Calu3 (cell line): Measurements from ENCODE around the gene CRHR2. TPM values are rescaled to one million over a fixed set of nuclear protein-coding genes. Genes with fewer than 3 reads are reported as not detected.

ENCODE experiments used
- BruUV-seq: library from RNA; stranded (reverse); fragments of 400-500 nt; replicated peaks from 2 replicates; lab custom pipeline; 2021; lab: Mats Ljungman, UMichigan
- CTCF ChIA-PET: fragments of 300-600 bp; sonication (Branson Sonifier 250); formaldehyde crosslinking; loops from one replicate; lab custom pipeline; 2022; ENCODE audit warnings: antibody characterized with exemption; lab: Charles Lee
- DNase-seq: peaks from one replicate; pipeline ENCODE4 v3.0.0; 2022
- H3K27ac Mint-ChIP-seq: one replicate; pipeline ENCODE4 v1.8.0; 2022; ENCODE audit warnings: mixed read lengths; ENCODE audit not compliant: unreplicated experiment
- H3K27me3 Mint-ChIP-seq: one replicate; pipeline ENCODE4 v1.8.0; 2022; ENCODE audit warnings: mixed read lengths; ENCODE audit not compliant: unreplicated experiment
- H3K36me3 Mint-ChIP-seq: one replicate; pipeline ENCODE4 v1.8.0; 2022; ENCODE audit warnings: mild to moderate bottlenecking, moderate library complexity, mixed read lengths; ENCODE audit not compliant: insufficient read depth, unreplicated experiment
- H3K4me1 Mint-ChIP-seq: one replicate; pipeline ENCODE4 v1.8.0; 2022; ENCODE audit warnings: mild to moderate bottlenecking, low read depth, mixed read lengths; ENCODE audit not compliant: unreplicated experiment
- H3K4me3 Mint-ChIP-seq: one replicate; pipeline ENCODE4 v1.8.0; 2022; ENCODE audit warnings: mild to moderate bottlenecking, low read depth, moderate library complexity, mixed read lengths; ENCODE audit not compliant: unreplicated experiment
- H3K9me3 Mint-ChIP-seq: one replicate; pipeline ENCODE4 v1.8.0; 2022; ENCODE audit warnings: low read depth, mixed read lengths; ENCODE audit not compliant: unreplicated experiment
- CTCF ChIP-seq: fragments of 200-600 bp; IDR thresholded peaks from one replicate; pipeline ENCODE4 v1.8.0; 2022; ENCODE audit warnings: antibody characterized with exemption; ENCODE audit not compliant: unreplicated experiment
- intact Hi-C: fragments of 100-400 bp; cut with micrococcal nuclease; formaldehyde crosslinking; loops from one replicate; pipeline ENCODE4 v1.10.0; 2022; ENCODE audit not compliant: unreplicated experiment
- total RNA-seq: library from RNA; stranded (reverse); gene quantifications from 2 replicates; pipeline ENCODE4 v1.2.3, GENCODE V29; 2022

CRHR2 gene
- total RNA-seq, 1 experiment from 2014 or later = not detected

DNA sequence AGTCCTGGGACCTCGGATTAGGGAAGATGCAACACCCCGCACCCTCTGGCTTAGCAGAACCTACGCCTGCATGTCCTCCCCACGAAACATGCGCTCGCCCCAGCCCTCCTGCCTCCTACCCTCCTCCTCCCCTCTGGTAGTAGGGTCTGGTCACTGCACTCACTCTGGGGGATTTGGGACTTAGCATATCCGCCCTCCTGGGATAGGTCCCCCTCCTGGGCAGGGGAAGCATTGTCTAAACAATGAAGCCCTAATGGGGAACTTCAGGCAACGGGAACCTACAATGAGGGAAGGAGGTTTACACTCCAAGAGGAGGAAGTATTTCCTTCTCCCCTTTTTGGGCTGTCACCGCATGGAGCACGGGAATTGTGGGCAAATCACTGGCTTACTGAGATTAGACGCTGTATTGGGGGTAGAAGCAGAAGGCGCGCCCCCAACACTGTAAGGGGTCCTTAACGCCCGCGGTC, 892 bp downstream of the CRHR2 start:
- Mint-ChIP-seq H3K4me1 (no peaks in the 10 kb centered on the region), H3K9me3 (no peaks in the 10 kb centered on the region), H3K27me3 (peaks cover 100% of the 10 kb centered on the region), H3K36me3 (no peaks in the 10 kb centered on the region), H3K27ac (no peak overlapping the region), H3K4me3 (no peak overlapping the region)
- no TSS peak for BruUV-seq
- TF ChIP-seq CTCF = no peak
- DNase-seq = no peak
- intact Hi-C loops = no loop called here
- CTCF ChIA-PET = no interaction called here

- Mint-ChIP-seq H3K4me1 (no peaks in the 10 kb centered on the region), H3K36me3 (no peaks in the 10 kb centered on the region), H3K9me3 (no peaks in the 10 kb centered on the region), H3K27ac (no peak overlapping the region), H3K4me3 (no peak overlapping the region), H3K27me3 (peaks cover 99% of the 10 kb centered on the region)
- CTCF ChIA-PET = interaction anchor here (0.5 to 1.1 kb wide), 2 partner anchors 21 to 28 kb away, joined by 3 to 6 read pairs; no protein-coding TSS in a partner anchor
- intact Hi-C loops = no loop called here
- no peak for DNase-seq
- BruUV-seq = no TSS peak
- no peak for TF ChIP-seq CTCF
Observed at GRCh38 chr7:30679664-30680063, 2.6 kb downstream of the CRHR2 start.

GRCh38 chr7:30678805-30679204, 3.5 kb downstream of the CRHR2 start:
- intact Hi-C loops = no loop called here
- CTCF ChIA-PET = interaction anchor here (1.1 to 1.3 kb wide), 2 partner anchors 10 to 20 kb away, joined by 3 to 4 read pairs; no protein-coding TSS in a partner anchor
- no peak for TF ChIP-seq CTCF

GRCh38 chr7:30674876-30675275, 7.4 kb downstream of the CRHR2 start:
- no peaks in the 10 kb centered on the region for H3K36me3 Mint-ChIP-seq
- DNase-seq = no peak
- no peaks in the 10 kb centered on the region for H3K9me3 Mint-ChIP-seq
- CTCF ChIA-PET = interaction anchor here (0.6 to 1.0 kb wide), 2 partner anchors 13 to 20 kb away, joined by 3 read pairs; no protein-coding TSS in a partner anchor
- no peak for TF ChIP-seq CTCF
- no peaks in the 10 kb centered on the region for H3K4me1 Mint-ChIP-seq
- intact Hi-C loops = no loop called here
- BruUV-seq = no TSS peak
- H3K27me3 Mint-ChIP-seq = peaks cover 76% of the 10 kb centered on the region
- no peak overlapping the region for H3K27ac Mint-ChIP-seq
- no peak overlapping the region for H3K4me3 Mint-ChIP-seq

More at GRCh38 chr7:30678805-30679204, 3.5 kb downstream of the CRHR2 start:
- no peak for DNase-seq
- Mint-ChIP-seq H3K4me1 (no peaks in the 10 kb centered on the region), H3K36me3 (no peaks in the 10 kb centered on the region), H3K27me3 (peaks cover 91% of the 10 kb centered on the region), H3K4me3 (no peak overlapping the region), H3K9me3 (no peaks in the 10 kb centered on the region), H3K27ac (no peak overlapping the region)
- no TSS peak for BruUV-seq
